Subcutaneous adipose tissue (tissue), 4 donors: ENCODE results near the gene SYT3. TPM values are rescaled to one million over a fixed set of nuclear protein-coding genes. Genes with fewer than 3 reads are reported as not detected.

Source experiments
- CTCF ChIP-seq: fragments of 450-650 bp; IDR thresholded peaks from one replicate; pipeline ENCODE4 v1.5.1; 2016; ENCODE audit warnings: low read depth, mild to moderate bottlenecking, control low read depth, antibody characterized with exemption, moderate library complexity
- total RNA-seq, 4 donors: library from RNA; depleted of rRNA; stranded (reverse); fragments of >200 nt; gene quantifications; one replicate each; pipeline ENCODE4 v1.1.0, GENCODE V29; 2016

The SYT3 gene, protein sequence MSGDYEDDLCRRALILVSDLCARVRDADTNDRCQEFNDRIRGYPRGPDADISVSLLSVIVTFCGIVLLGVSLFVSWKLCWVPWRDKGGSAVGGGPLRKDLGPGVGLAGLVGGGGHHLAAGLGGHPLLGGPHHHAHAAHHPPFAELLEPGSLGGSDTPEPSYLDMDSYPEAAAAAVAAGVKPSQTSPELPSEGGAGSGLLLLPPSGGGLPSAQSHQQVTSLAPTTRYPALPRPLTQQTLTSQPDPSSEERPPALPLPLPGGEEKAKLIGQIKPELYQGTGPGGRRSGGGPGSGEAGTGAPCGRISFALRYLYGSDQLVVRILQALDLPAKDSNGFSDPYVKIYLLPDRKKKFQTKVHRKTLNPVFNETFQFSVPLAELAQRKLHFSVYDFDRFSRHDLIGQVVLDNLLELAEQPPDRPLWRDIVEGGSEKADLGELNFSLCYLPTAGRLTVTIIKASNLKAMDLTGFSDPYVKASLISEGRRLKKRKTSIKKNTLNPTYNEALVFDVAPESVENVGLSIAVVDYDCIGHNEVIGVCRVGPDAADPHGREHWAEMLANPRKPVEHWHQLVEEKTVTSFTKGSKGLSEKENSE
- not detected for total RNA-seq

DNA sequence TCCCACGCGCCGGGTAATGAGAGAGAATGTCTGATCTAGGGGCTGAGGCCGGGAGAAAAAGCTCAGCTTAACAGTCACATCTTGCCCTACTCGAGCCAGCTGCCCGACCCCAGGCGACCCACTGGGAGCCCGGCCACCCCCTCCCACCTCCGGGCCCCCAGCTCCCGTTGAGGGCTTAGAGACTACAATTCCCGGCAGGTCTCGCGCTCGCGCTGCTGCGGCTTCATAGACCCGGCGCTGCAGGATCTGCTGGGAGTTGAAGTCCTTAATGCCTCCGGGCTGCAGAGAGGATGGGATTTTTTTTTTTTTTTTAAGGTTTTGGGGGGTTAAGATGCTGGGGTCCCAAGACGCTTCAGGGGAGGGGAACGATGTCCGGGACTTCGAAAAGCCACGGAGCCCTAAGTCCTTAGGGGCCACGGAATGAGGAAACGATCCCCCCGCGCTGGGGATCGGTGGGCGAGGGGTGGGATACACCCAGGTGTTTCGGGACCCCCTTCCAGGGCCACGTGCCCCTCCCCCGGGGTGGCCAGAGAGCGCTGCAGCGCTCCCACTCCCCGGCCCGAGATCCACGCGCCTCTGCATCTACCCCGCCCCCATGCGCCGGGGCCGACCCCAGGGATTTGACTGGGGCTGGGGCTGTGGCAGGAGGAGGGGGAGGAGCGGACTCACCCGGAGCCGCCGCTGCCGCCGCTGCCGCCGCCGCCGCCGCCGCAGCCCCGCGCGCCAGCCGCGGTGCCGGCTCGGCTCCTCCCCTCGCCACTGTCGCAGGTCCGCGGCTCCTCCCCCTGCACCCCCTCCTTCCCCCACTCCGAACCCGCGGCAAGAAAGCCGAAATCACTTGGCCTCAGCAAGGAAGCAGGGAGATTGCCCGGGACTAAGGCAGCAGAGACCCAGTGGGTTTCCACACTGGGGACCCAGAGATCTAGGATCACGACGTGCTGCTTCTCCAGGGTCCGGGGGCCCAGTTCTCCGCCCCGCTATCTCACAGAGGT is at the start of gene SYT3:
Gene SYT3 (minus strand): TSS at position 761 of the 992 bp plus-strand sequence. CDS start 2,470 bp downstream, outside the sequence.
- no peak for TF ChIP-seq CTCF

- no peak for TF ChIP-seq CTCF
Observed at GRCh38 chr19:50688766-50689165, 49.1 kb upstream of the SYT3 start.

DNA sequence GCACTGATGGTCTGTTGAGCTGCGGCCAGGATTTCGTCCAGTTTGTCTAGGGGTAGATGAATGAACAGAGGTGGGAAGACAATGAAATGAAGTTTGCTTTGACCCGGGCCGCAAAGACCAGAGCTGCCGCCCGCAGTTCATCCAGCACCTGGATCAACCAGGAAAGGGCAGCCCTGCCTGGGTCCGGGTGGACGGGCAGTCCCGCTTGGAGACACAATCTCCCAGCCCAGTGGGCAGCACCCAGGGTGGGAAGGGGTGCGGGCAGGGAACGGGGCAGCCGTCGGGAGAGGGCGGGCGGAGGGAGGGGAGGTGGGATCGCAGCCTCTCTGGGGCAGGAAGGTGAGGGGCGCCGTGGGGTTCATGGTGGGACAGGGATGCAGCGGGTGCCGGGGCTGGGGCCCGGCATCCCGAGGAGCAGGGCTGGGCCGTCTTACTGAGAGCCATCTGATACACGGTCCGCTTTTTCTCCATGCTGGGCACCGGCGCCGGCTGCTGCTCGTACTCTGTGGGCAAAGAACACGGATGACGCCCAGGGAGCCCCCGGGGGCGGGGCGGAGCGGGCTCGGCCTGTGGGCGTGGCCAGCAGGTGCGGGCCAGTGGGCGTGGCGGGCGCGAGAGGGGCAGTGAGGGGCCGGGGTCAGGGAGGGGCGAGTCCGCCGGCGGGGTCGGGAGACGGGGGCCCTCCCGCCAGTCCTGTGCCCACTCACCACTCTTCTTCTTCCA is 46.8 kb upstream of the SYT3 start:
- TF ChIP-seq CTCF, result no peak

GRCh38 chr19:50679177-50680125 is 39.8 kb upstream of the SYT3 start:
- no peak for TF ChIP-seq CTCF

GRCh38 chr19:50678323-50678722 is 38.6 kb upstream of the SYT3 start:
- no peak for TF ChIP-seq CTCF

GRCh38 chr19:50677636-50678035 is 38.0 kb upstream of the SYT3 start:
- no peak for TF ChIP-seq CTCF
